ENCODE results near the gene DEPP1.

DEPP1 gene

GRCh38 chr10:44992732-44993225 lies 14.2 kb upstream of the DEPP1 start:
- Histone ChIP-seq H3K27me3 (ENCODE audit: control insufficient read depth, low read length) (no peaks in the 10 kb centered on the region), H3K4me1 (ENCODE audit: control insufficient read depth, low read length) (peaks cover 6% of the 10 kb centered on the region; the same call in 1 of the 2 replicates), H3K4me3 (ENCODE audit: low read length) (no peak overlapping the region), H3K36me3 (ENCODE audit: control insufficient read depth, low read length) (no peaks in the 10 kb centered on the region), H3K79me2 (ENCODE audit: control insufficient read depth, low read length) (no peaks in the 10 kb centered on the region), H3K4me2 (ENCODE audit: low read length) (no peak overlapping the region), H3K9me3 (ENCODE audit: control insufficient read depth, insufficient read depth, low read length) (no peaks in the 10 kb centered on the region), H3F3A (ENCODE audit: control insufficient read depth, insufficient read depth) (no peaks in the 10 kb centered on the region), H4K20me1 (ENCODE audit: control insufficient read depth, insufficient read depth, low read depth, low read length) (no peaks in the 10 kb centered on the region), H3K27ac (ENCODE audit: low read depth, low read length) (no peak overlapping the region), H3K9me2 (replicated peaks; ENCODE audit: control insufficient read depth, low read length) (no peaks in the 10 kb centered on the region)
- TF ChIP-seq CTCF (IDR thresholded peaks at IDR 0.05; ENCODE audit: low read depth, low read length, poor library complexity, severe bottlenecking) (no peak), EZH2phosphoT487 (IDR thresholded peaks at IDR 0.05; ENCODE audit: borderline replicate concordance, low read length) (no peak)

GRCh38 chr10:44992070-44992731 lies 13.6 kb upstream of the DEPP1 start:
- H4K20me1 ChIP-seq (ENCODE audit: control insufficient read depth, insufficient read depth, low read depth, low read length): no peaks in the 10 kb centered on the region
- H3K4me3 ChIP-seq (ENCODE audit: low read length): no peak overlapping the region
- H3K27ac ChIP-seq (ENCODE audit: low read depth, low read length): no peak overlapping the region
- H3K79me2 ChIP-seq (ENCODE audit: control insufficient read depth, low read length): no peaks in the 10 kb centered on the region
- TF ChIP-seq EZH2phosphoT487 (IDR thresholded peaks at IDR 0.05; ENCODE audit: borderline replicate concordance, low read length) (no peak), CTCF (IDR thresholded peaks at IDR 0.05; ENCODE audit: low read depth, low read length, poor library complexity, severe bottlenecking) (no peak)
- H3K9me2 ChIP-seq (replicated peaks; ENCODE audit: control insufficient read depth, low read length): no peaks in the 10 kb centered on the region
- H3K4me1 ChIP-seq (ENCODE audit: control insufficient read depth, low read length): peaks cover 6% of the 10 kb centered on the region; the same call in 1 of the 2 replicates
- H3F3A ChIP-seq (ENCODE audit: control insufficient read depth, insufficient read depth): no peaks in the 10 kb centered on the region
- no peaks in the 10 kb centered on the region for H3K27me3 ChIP-seq (ENCODE audit: control insufficient read depth, low read length)
- H3K36me3 ChIP-seq (ENCODE audit: control insufficient read depth, low read length): no peaks in the 10 kb centered on the region
- H3K4me2 ChIP-seq (ENCODE audit: low read length): no peak overlapping the region
- no peaks in the 10 kb centered on the region for H3K9me3 ChIP-seq (ENCODE audit: control insufficient read depth, insufficient read depth, low read length)

GRCh38 chr10:44991571-44991970 lies 13.0 kb upstream of the DEPP1 start:
- Histone ChIP-seq H3K79me2 (ENCODE audit: control insufficient read depth, low read length) (no peaks in the 10 kb centered on the region), H3K36me3 (ENCODE audit: control insufficient read depth, low read length) (no peaks in the 10 kb centered on the region), H3K9me2 (replicated peaks; ENCODE audit: control insufficient read depth, low read length) (no peaks in the 10 kb centered on the region), H3K4me1 (ENCODE audit: control insufficient read depth, low read length) (peaks cover 5% of the 10 kb centered on the region; the same call in 1 of the 2 replicates), H3K9me3 (ENCODE audit: control insufficient read depth, insufficient read depth, low read length) (no peaks in the 10 kb centered on the region), H3K4me2 (ENCODE audit: low read length) (no peak overlapping the region), H3F3A (ENCODE audit: control insufficient read depth, insufficient read depth) (no peaks in the 10 kb centered on the region), H4K20me1 (ENCODE audit: control insufficient read depth, insufficient read depth, low read depth, low read length) (no peaks in the 10 kb centered on the region), H3K4me3 (ENCODE audit: low read length) (no peak overlapping the region), H3K27me3 (ENCODE audit: control insufficient read depth, low read length) (peaks cover 2% of the 10 kb centered on the region), H3K27ac (ENCODE audit: low read depth, low read length) (no peak overlapping the region)
- TF ChIP-seq CTCF (IDR thresholded peaks at IDR 0.05; ENCODE audit: low read depth, low read length, poor library complexity, severe bottlenecking) (no peak), EZH2phosphoT487 (IDR thresholded peaks at IDR 0.05; ENCODE audit: borderline replicate concordance, low read length) (no peak)
